ENCODE results near the gene PTPRA.
A peak's percentile ranks its signal among the peaks of the same experiment; 100 is the strongest.
"Not testable (repeated sequence)": the region's sequence is repeated elsewhere in the genome, so short reads cannot be mapped to it uniquely, and the experiment has no call there.

PTPRA gene

GRCh38 chr20:3041854-3042409 lies 168.7 kb downstream of the PTPRA start:
- DNase-seq (ENCODE audit: low read depth, low spot score) = no peak

- DNase-seq (ENCODE audit: low read depth, low spot score) = no peak
Measured at GRCh38 chr20:3042625-3043024, 169.3 kb downstream of the PTPRA start.

GRCh38 chr20:3043322-3043721 lies 170.0 kb downstream of the PTPRA start, which contains the start of gene GNRH2:
Gene GNRH2 (plus strand): TSS chr20:3043622. CDS start chr20:3044415, 793 bp downstream.
- DNase-seq (ENCODE audit: low read depth, low spot score) = no peak

- DNase-seq (ENCODE audit: low read depth, low spot score) = no peak
Measured at GRCh38 chr20:3044336-3044965, 171.2 kb downstream of the PTPRA start.

- peak; percentile 15 for DNase-seq (ENCODE audit: low read depth, low spot score)
Measured at GRCh38 chr20:3045042-3045815, 171.9 kb downstream of the PTPRA start.

GRCh38 chr20:3045816-3046676 lies 172.8 kb downstream of the PTPRA start, which contains the start of gene MRPS26:
Gene MRPS26 (plus strand): TSS chr20:3046052. CDS start chr20:3046069, 17 bp downstream.
- DNase-seq (ENCODE audit: low read depth, low spot score) = peak; percentile 90

GRCh38 chr20:3046677-3047462 lies 173.6 kb downstream of the PTPRA start:
- DNase-seq (ENCODE audit: low read depth, low spot score) = peak; percentile 53

- no peak for DNase-seq (ENCODE audit: low read depth, low spot score)
Measured at GRCh38 chr20:3047486-3048419, 174.5 kb downstream of the PTPRA start.

- no peak for DNase-seq (ENCODE audit: low read depth, low spot score)
Measured at GRCh38 chr20:3051385-3052019, 178.2 kb downstream of the PTPRA start.

- no peak for DNase-seq (ENCODE audit: low read depth, low spot score)
Measured at GRCh38 chr20:3059489-3059888, 186.2 kb downstream of the PTPRA start.

- DNase-seq (ENCODE audit: low read depth, low spot score) = not testable (repeated sequence)
Measured at GRCh38 chr20:3064119-3064518, 190.8 kb downstream of the PTPRA start.

- no peak for DNase-seq (ENCODE audit: low read depth, low spot score)
Measured at GRCh38 chr20:3067139-3068014, 194.1 kb downstream of the PTPRA start.

- DNase-seq (ENCODE audit: low read depth, low spot score) = no peak
Measured at GRCh38 chr20:3068075-3068474, 194.8 kb downstream of the PTPRA start.

GRCh38 chr20:3068986-3069900 lies 196.0 kb downstream of the PTPRA start:
- DNase-seq (ENCODE audit: low read depth, low spot score) = no peak

- no peak for DNase-seq (ENCODE audit: low read depth, low spot score)
Measured at GRCh38 chr20:3070725-3071124, 197.4 kb downstream of the PTPRA start.

GRCh38 chr20:3071266-3071609 lies 198.0 kb downstream of the PTPRA start:
- no peak for DNase-seq (ENCODE audit: low read depth, low spot score)
